Breast epithelium (tissue), 4 donors: ENCODE data around the gene AGR3. TPM values are rescaled to one million over a fixed set of nuclear protein-coding genes. Genes with fewer than 3 reads are reported as not detected.

Source experiments
- DNase-seq, 2 donors: peaks; one replicate each; pipeline ENCODE4 v3.0.0-alpha.2; 2019; ENCODE audit warnings: low spot score in 2 of 2
- H3K27ac ChIP-seq, 2 donors: fragments of 200-600 bp; sonication (generic) in 1 of 2; one replicate each; pipeline ENCODE4 v1.5.1; 2016 to 2019; ENCODE audit warnings: mild to moderate bottlenecking in 1 of 2
- H3K27me3 ChIP-seq, 2 donors: fragments of 200-600 bp; sonication (generic) in 1 of 2; one replicate each; pipeline versions ENCODE4 v1.5.1 to v1.6.0; 2017 to 2019; ENCODE audit warnings: control low read depth in 1 of 2, mild to moderate bottlenecking in 1 of 2
- H3K36me3 ChIP-seq: fragments of 200-600 bp; one replicate; pipeline ENCODE4 v1.5.1; 2019
- H3K4me1 ChIP-seq, 2 donors: fragments of 200-600 bp; sonication (generic); one replicate each; pipeline ENCODE4 v1.5.1; 2016 to 2019; ENCODE audit warnings: control low read depth in 1 of 2
- H3K4me3 ChIP-seq, 3 donors: fragments of 200-600 bp; sonication (generic); 1 replicate in 2 of 3; 2 replicates in 1 of 3; pipeline ENCODE4 v1.5.1; 2016 to 2019; ENCODE audit warnings: mild to moderate bottlenecking in 3 of 3, moderate library complexity in 2 of 3
- H3K9me3 ChIP-seq, 2 donors: fragments of 200-600 bp; sonication (generic) in 1 of 2; one replicate each; pipeline ENCODE4 v1.5.1; 2016 to 2019; ENCODE audit warnings: control low read depth in 1 of 2
- CTCF ChIP-seq, 3 donors: fragments of 450-650 bp; IDR thresholded peaks; one replicate each; pipeline ENCODE4 v1.5.1; 2016 to 2017; ENCODE audit warnings: antibody characterized with exemption in 3 of 3, mild to moderate bottlenecking in 3 of 3, moderate library complexity in 3 of 3
- POLR2A ChIP-seq: fragments of 450-650 bp; IDR thresholded peaks from one replicate; pipeline ENCODE4 v1.6.1; 2016; ENCODE audit warnings: antibody characterized with exemption, mild to moderate bottlenecking, moderate library complexity
- POLR2AphosphoS5 ChIP-seq, 3 donors: sonication (generic); formaldehyde crosslinking; IDR thresholded peaks; one replicate each; pipeline ENCODE4 v1.6.1; 2017; ENCODE audit warnings: antibody characterized with exemption in 3 of 3
- intact Hi-C: fragments of 100-400 bp; cut with DNase I; formaldehyde crosslinking; loops from one replicate; pipeline ENCODE4 v1.15.1; 2023; ENCODE audit warnings: low total_unique reads
- total RNA-seq, 3 donors: library from RNA; depleted of rRNA; stranded (reverse); fragments of >200 nt; gene quantifications; one replicate each; pipeline ENCODE4 v1.1.0, GENCODE V29; 2016

The AGR3 gene
- total RNA-seq, 3 donors from 2014 or later: 32.1 to 37.3 TPM; not detected in 1

GRCh38 chr7:16925609-16926008, 43.8 kb upstream of the AGR3 start:
- Histone ChIP-seq H3K4me1 (no peaks in the 10 kb centered on the region), H3K27ac (no peak overlapping the region), H3K4me3 (no peak overlapping the region), H3K9me3 (no peaks in the 10 kb centered on the region), H3K27me3 (no peaks in the 10 kb centered on the region), H3K36me3 (no peaks in the 10 kb centered on the region)
- DNase-seq: no peak
- intact Hi-C loops: no loop called here
- TF ChIP-seq POLR2AphosphoS5 (IDR thresholded peaks at IDR 0.05) (no peak), CTCF (IDR thresholded peaks at IDR 0.05) (no peak)

GRCh38 chr7:16923019-16923418, 41.2 kb upstream of the AGR3 start:
- no peak for DNase-seq
- intact Hi-C loops: no loop called here
- TF ChIP-seq POLR2AphosphoS5 (IDR thresholded peaks at IDR 0.05) (no peak), CTCF (IDR thresholded peaks at IDR 0.05) (no peak), POLR2A (no peak)
- Histone ChIP-seq H3K9me3 (no peaks in the 10 kb centered on the region), H3K27me3 (no peaks in the 10 kb centered on the region), H3K27ac (no peak overlapping the region), H3K4me1 (no peaks in the 10 kb centered on the region), H3K4me3 (no peak overlapping the region), H3K36me3 (no peaks in the 10 kb centered on the region)

GRCh38 chr7:16921644-16922257, 40.0 kb upstream of the AGR3 start:
- no peaks in the 10 kb centered on the region for H3K27me3 ChIP-seq
- no peaks in the 10 kb centered on the region for H3K9me3 ChIP-seq
- H3K4me3 ChIP-seq: no peak overlapping the region
- H3K4me1 ChIP-seq: no peaks in the 10 kb centered on the region
- DNase-seq: no peak
- intact Hi-C loops: no loop called here
- no peak for TF ChIP-seq POLR2A
- TF ChIP-seq POLR2AphosphoS5 (IDR thresholded peaks at IDR 0.05): no peak
- no peak for TF ChIP-seq CTCF (IDR thresholded peaks at IDR 0.05)
- H3K27ac ChIP-seq: peak overlapping the region in 1 of 2 donors; percentile 23
- H3K36me3 ChIP-seq: no peaks in the 10 kb centered on the region

- Histone ChIP-seq H3K27me3 (no peaks in the 10 kb centered on the region), H3K36me3 (no peaks in the 10 kb centered on the region), H3K27ac (peak overlapping the region in 1 of 2 donors; percentile 23), H3K4me1 (no peaks in the 10 kb centered on the region), H3K4me3 (no peak overlapping the region), H3K9me3 (no peaks in the 10 kb centered on the region)
- intact Hi-C loops: no loop called here
- no peak for DNase-seq
- no peak for TF ChIP-seq POLR2AphosphoS5 (IDR thresholded peaks at IDR 0.05)
- TF ChIP-seq CTCF (IDR thresholded peaks at IDR 0.05): no peak
- TF ChIP-seq POLR2A: no peak
These were observed 39.4 kb upstream of the AGR3 start for GRCh38 chr7:16921151-16921550.

GRCh38 chr7:16919440-16919839, 37.7 kb upstream of the AGR3 start:
- Histone ChIP-seq H3K27ac (no peak overlapping the region), H3K4me3 (no peak overlapping the region), H3K27me3 (no peaks in the 10 kb centered on the region), H3K36me3 (no peaks in the 10 kb centered on the region), H3K9me3 (no peaks in the 10 kb centered on the region), H3K4me1 (no peaks in the 10 kb centered on the region)
- intact Hi-C loops: no loop called here
- TF ChIP-seq POLR2AphosphoS5 (IDR thresholded peaks at IDR 0.05) (no peak), CTCF (IDR thresholded peaks at IDR 0.05) (no peak), POLR2A (no peak)
- DNase-seq: no peak
